A549 treated with dexamethasone at 1 μM for 4 hours (cell line): ENCODE data around the gene PSMC2. TPM values are rescaled to one million over a fixed set of nuclear protein-coding genes. Genes with fewer than 3 reads are reported as not detected.

ENCODE experiments used
- total RNA-seq: library from RNA; stranded (reverse); fragments of 200-300 nt; extraction: Qiagen RNA extraction; gene quantifications from 5 replicates; pipeline ENCODE4 v1.2.3, GENCODE V29; 2022

Gene PSMC2
- total RNA-seq: 158 to 202 TPM (median 159 TPM) in 5 replicates

DNA sequence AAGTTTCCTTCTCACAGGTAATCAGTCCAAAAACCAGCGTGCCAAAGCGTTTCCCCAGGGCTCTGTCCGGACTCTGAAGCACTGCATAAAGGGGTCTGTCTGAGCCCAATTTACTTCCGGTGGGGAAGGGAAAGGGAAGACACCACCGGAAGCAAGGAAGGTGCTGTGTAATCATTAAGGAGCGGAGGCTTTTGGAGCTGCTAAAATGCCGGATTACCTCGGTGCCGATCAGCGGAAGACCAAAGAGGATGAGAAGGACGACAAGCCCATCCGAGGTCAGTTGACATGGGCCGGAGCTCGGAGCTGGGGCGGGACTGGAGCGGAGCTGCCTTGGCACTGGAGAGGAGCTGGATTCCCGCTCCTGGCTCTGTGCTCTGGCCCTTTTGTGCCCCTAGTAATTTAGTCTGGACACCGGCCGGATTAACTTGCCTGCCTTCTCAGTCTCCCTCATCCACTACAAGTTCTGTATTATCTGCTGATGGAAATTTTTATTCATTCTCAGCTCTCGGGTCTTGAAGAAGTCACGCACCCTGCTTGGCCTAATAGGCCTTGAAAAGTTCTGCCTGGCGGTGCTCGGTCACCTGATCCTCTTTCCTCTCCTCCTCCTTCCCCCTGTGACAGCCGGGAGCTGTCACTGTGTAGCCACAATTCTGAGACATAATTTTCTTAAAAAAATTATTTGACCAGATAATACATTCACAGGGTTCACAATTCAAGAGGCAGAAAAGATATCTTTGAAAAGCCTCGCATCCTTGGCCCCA is at the start of gene PSMC2:
TSS of gene PSMC2 (plus strand) at position 137 of the 761 bp plus-strand sequence. CDS start at position 206, 69 bp downstream.

DNA sequence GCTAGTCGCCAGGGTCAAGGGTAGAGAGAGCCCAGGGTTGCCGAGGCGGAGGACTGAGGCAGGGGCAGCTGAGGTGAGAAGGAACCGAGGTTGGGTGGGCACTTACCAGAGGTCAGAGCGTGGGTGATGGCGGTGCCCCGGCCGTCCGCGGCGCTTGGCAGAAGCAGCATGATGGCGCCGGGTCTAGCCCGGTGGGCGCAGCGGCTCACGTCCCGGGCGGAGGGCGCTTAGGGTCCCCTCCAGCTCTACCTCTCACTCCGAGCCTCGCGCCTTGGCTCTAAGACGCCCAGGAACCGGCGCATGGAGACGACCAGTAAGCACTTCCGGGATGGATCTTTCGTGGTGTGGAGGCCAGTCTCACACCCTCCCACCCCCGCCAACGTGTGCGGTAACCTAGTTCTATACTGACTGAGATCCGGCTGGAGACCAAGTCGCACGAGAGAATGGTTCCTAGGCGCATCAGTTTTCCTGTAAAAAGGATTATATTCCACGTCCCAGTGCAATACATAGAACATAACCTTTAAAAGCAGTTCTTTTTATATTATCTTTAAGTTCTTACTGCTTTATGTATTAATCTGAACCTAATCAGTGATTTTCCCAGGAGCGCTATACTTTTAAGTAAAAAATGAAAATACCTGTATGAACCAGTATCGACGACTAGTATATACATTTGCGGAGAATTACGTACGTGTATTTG is 2.8 kb upstream of the PSMC2 start, which contains the start of gene DNAJC2:
TSS of gene DNAJC2 (minus strand) at position 315 of the 697 bp plus-strand sequence. CDS start at position 170, 145 bp downstream.

Other genes starting within 250 kb of the PSMC2 start
- gene NAPEPLD, start 198.5 kb upstream of the PSMC2 start, total RNA-seq: 2.7 to 4.9 TPM (median 3.7 TPM) in 5 replicates
- gene PMPCB, start 50.2 kb upstream of the PSMC2 start, total RNA-seq: 58.7 to 72.4 TPM (median 62.8 TPM) in 5 replicates
- 39.2 to 43.2 TPM (median 40.5 TPM) in 5 replicates for gene DNAJC2, start 2.9 kb upstream of the PSMC2 start, total RNA-seq
- gene SLC26A5, start 98.6 kb downstream of the PSMC2 start, total RNA-seq: not detected in 5 replicates